ENCODE data around the gene NUDT16L1. TPM values are rescaled to one million over a fixed set of nuclear protein-coding genes. Genes with fewer than 3 reads are reported as not detected.

NUDT16L1 gene
- total and polyA plus RNA-seq, 9 of the 15 experiments (the other 6 are each of a cell fraction or from before 2014, with no cell fraction given) = 1.4 to 37.6 (median 13.7) TPM

DNA sequence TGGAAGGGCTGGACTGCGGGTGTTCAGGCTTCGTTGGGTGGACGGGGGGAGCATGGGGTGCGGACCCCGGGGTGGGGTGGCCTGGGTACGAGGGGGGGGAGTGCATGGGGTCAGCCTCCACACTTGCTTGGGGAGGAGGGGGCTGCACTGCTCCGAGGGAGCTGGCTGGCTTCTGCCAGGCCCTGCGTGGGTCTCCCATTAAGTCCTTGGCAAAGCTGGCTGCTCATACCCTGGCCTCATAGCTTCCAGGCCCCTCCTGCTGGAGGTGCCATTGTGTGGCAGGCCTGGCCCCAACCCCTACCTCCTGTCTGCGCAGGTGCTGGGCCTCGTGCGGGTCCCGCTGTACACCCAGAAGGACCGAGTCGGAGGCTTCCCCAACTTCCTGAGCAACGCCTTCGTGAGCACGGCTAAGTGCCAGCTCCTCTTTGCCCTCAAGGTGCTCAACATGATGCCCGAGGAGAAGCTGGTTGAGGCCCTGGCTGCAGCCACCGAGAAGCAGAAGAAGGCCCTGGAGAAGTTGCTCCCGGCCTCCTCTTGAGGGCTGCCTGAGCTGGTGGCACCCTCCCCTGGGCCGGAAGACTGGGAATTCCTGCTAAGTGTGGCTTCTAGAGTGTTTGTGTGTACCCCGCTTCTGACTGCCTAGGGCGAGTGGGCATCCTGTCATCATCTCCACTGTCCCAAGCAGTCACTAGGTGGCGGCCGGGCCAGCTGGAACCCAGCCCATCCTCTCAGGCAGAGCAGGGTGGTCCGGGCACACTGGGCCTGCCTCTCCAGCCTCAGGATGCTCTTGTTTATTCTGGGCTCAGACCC, 1.5 kb downstream of the NUDT16L1 start:
- H3K27ac ChIP-seq (ENCODE audit: extremely low read depth, low read depth, low read length) = no peak overlapping the region
- peaks cover 0 to 72% of the 10 kb centered on the region in 2 experiments; a peak in 3 of 5 replicates for H3K4me1 ChIP-seq (replicated peaks in 1 of 2; ENCODE audit: control insufficient read depth in 2 of 2, insufficient read depth in 2 of 2, low read length in 2 of 2)
- peaks cover 52% of the 10 kb centered on the region; the same call in 2 of the 3 replicates for H3K36me3 ChIP-seq (ENCODE audit: control insufficient read depth, insufficient read depth, low read length)
- no peaks in the 10 kb centered on the region for H3K9me3 ChIP-seq (replicated peaks; ENCODE audit: control insufficient read depth, insufficient read depth, low read depth, low read length)
- intact Hi-C loops (cut with micrococcal nuclease) (no loop called here), in situ Hi-C loops (cut with MboI) (no loop called here)
- no TSS peak for BruUV-seq (replicated peaks)
- ChIA-PET POLR2A (interaction anchor here (0.5 to 1.7 kb wide), 8 partner anchors 9 to 260 kb away, joined by 3 to 11 read pairs (median 3); no protein-coding TSS in a partner anchor), CTCF (ENCODE audit: low intra/inter-chr PET ratio) (no interaction called here)
- TF ChIP-seq, protein P1, sequence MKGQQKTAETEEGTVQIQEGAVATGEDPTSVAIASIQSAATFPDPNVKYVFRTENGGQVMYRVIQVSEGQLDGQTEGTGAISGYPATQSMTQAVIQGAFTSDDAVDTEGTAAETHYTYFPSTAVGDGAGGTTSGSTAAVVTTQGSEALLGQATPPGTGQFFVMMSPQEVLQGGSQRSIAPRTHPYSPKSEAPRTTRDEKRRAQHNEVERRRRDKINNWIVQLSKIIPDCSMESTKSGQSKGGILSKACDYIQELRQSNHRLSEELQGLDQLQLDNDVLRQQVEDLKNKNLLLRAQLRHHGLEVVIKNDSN (CRISPR knock-in tag; IDR thresholded peaks at IDR 0.05) = no peak
- TF ChIP-seq POLR2G (IDR thresholded peaks at IDR 0.05; ENCODE audit: low read depth, low read length) (peak; percentile 62), POLR2A (conservative IDR thresholded peaks at IDR 0.05) (0 out of 2 replicates have a peak, but pooled peaks have one; percentile 26), RBM22 (IDR thresholded peaks at IDR 0.05; ENCODE audit: low read depth, low read length, poor library complexity, severe bottlenecking) (peak; percentile 55)
- no peak for FAIRE-seq
- 0 out of 2 replicates have a peak overlapping the region, but pooled peaks have one; percentile 12 for H3K4me2 ChIP-seq (ENCODE audit: insufficient read depth, low read length)
- H3K9me1 ChIP-seq (ENCODE audit: control insufficient read depth, insufficient read depth, low read length) = peaks cover 3% of the 10 kb centered on the region
- H3K27me3 ChIP-seq (ENCODE audit: control insufficient read depth in 2 of 2, insufficient read depth in 2 of 2, low read length in 2 of 2) = no peaks in the 10 kb centered on the region
- H3K79me2 ChIP-seq (ENCODE audit: control insufficient read depth, insufficient read depth, low read length) = peaks cover 12% of the 10 kb centered on the region
- H4K20me1 ChIP-seq (replicated peaks; ENCODE audit: control insufficient read depth, insufficient read depth, low read length) = peaks cover 8% of the 10 kb centered on the region; the same call in 1 of the 2 replicates
- no peak for ATAC-seq
- no peak for DNase-seq (ENCODE audit: extremely low read depth in 1 of 4, low spot score in 3 of 4)
- peak overlapping the region in 1 of 2 experiments; percentile 99; a peak in 2 of 4 replicates for H3K9ac ChIP-seq (ENCODE audit: insufficient read depth in 1 of 2, low read depth in 2 of 2, low read length in 2 of 2)
- peak overlapping the region; percentile 97 for H3K4me3 ChIP-seq
- 92% methylated on average over 17 of the region's 26 CpGs for WGBS (ENCODE audit: insufficient coverage, low coverage, missing lambda C conversion rate)
- no peak overlapping the region for H2AFZ ChIP-seq (ENCODE audit: low read depth, low read length)
